ENCODE results near the gene BRICD5.
"Not testable (repeated sequence)": the region's sequence is repeated elsewhere in the genome, so short reads cannot be mapped to it uniquely, and the experiment has no call there.

Gene BRICD5

GRCh38 chr16:2213817-2214718, 3.4 kb upstream of the BRICD5 start:
- DNase-seq: no peak

- no peak for DNase-seq
These were observed 2.0 kb upstream of the BRICD5 start for GRCh38 chr16:2212362-2213324.

- no peak for DNase-seq
These were observed 1.3 kb upstream of the BRICD5 start for GRCh38 chr16:2211923-2212347.

- no peak for DNase-seq
These were observed 692 bp downstream of the BRICD5 start for GRCh38 chr16:2210009-2210332.

- no peak for DNase-seq
These were observed 1.2 kb downstream of the BRICD5 start for GRCh38 chr16:2209258-2210008.

- no peak for DNase-seq
These were observed 1.9 kb downstream of the BRICD5 start for GRCh38 chr16:2208772-2209171.

- no peak for DNase-seq
These were observed 2.4 kb downstream of the BRICD5 start for GRCh38 chr16:2208308-2208707.

GRCh38 chr16:2207872-2208271, 2.8 kb downstream of the BRICD5 start:
- no peak for DNase-seq

- no peak for DNase-seq
These were observed 3.8 kb downstream of the BRICD5 start for GRCh38 chr16:2206780-2207433.

- no peak for DNase-seq
These were observed 4.3 kb downstream of the BRICD5 start for GRCh38 chr16:2206420-2206779.

GRCh38 chr16:2205967-2206313, 4.7 kb downstream of the BRICD5 start:
- DNase-seq: no peak

GRCh38 chr16:2205104-2205966, 5.3 kb downstream of the BRICD5 start, which contains the start of gene MLST8:
TSS of gene MLST8 (plus strand) at chr16:2205454. CDS start at chr16:2206086, 632 bp downstream.
- DNase-seq: peak; percentile 84

GRCh38 chr16:2204416-2205103, 6.1 kb downstream of the BRICD5 start:
- no peak for DNase-seq

- not testable (repeated sequence) for DNase-seq
These were observed 7.5 kb downstream of the BRICD5 start for GRCh38 chr16:2203119-2203688.

- no peak for DNase-seq
These were observed 10.3 kb downstream of the BRICD5 start for GRCh38 chr16:2200313-2200712.

- DNase-seq: no peak
These were observed 11.0 kb downstream of the BRICD5 start for GRCh38 chr16:2199621-2200139.

GRCh38 chr16:2199095-2199494, 11.6 kb downstream of the BRICD5 start:
- DNase-seq: no peak

GRCh38 chr16:2198283-2198682, 12.4 kb downstream of the BRICD5 start:
- no peak for DNase-seq

GRCh38 chr16:2197765-2198164, 12.9 kb downstream of the BRICD5 start:
- DNase-seq: no peak

GRCh38 chr16:2196981-2197511, 13.6 kb downstream of the BRICD5 start:
- DNase-seq: no peak

All from NCI-H1436 (cell line).